Activated naive CD8-positive, alpha-beta T cell treated with anti-CD3 and anti-CD28 coated beads, Interleukin-2, amount 10 ng/mL, durations not matched to agents 7 days and 5 days (primary cell): ENCODE measurements around the gene CTIF. TPM values are rescaled to one million over a fixed set of nuclear protein-coding genes. Genes with fewer than 3 reads are reported as not detected.
A peak's percentile ranks its signal among the peaks of the same experiment; 100 is the strongest.

ENCODE experiments used
- ATAC-seq: fragments of 150-1000 bp; cut with Tn5 transposase; one replicate; pipeline ENCODE4 v1.10.0; 2021; ENCODE audit warnings: low read depth, moderate library complexity
- POLR2A ChIA-PET: fragments of 350-600 bp; sonication (Branson Sonifier 250); formaldehyde crosslinking; loops from one replicate; lab custom pipeline; 2021; ENCODE audit warnings: antibody characterized with exemption; lab: Charles Lee
- DNase-seq: peaks from one replicate; pipeline ENCODE4 v3.0.0; 2021
- H3K27ac Mint-ChIP-seq: one replicate; pipeline ENCODE4 v1.8.0; 2022; ENCODE audit warnings: mild to moderate bottlenecking, mixed read lengths
- H3K27me3 Mint-ChIP-seq: one replicate; pipeline ENCODE4 v1.8.0; 2022; ENCODE audit warnings: mild to moderate bottlenecking, moderate library complexity, mixed read lengths
- H3K36me3 Mint-ChIP-seq: one replicate; pipeline ENCODE4 v1.8.0; 2021; ENCODE audit warnings: mild to moderate bottlenecking, mixed read lengths
- H3K4me1 Mint-ChIP-seq: one replicate; pipeline ENCODE4 v1.8.0; 2021; ENCODE audit warnings: mixed read lengths
- H3K4me3 Mint-ChIP-seq: one replicate; pipeline ENCODE4 v1.8.0; 2022; ENCODE audit warnings: mild to moderate bottlenecking, moderate library complexity, mixed read lengths
- H3K9me3 Mint-ChIP-seq: one replicate; pipeline ENCODE4 v1.8.0; 2021; ENCODE audit warnings: mixed read lengths
- total RNA-seq, 2 experiments: library from RNA; stranded (reverse); gene quantifications; one replicate each; pipeline ENCODE4 v1.2.3, GENCODE V29; 2021

CTIF gene
- total RNA-seq, 2 experiments from 2014 or later = 2.4 to 3.0 TPM

- Mint-ChIP-seq H3K4me3 (peak overlapping the region; percentile 49), H3K4me1 (peaks cover 40% of the 10 kb centered on the region), H3K9me3 (no peaks in the 10 kb centered on the region), H3K36me3 (no peaks in the 10 kb centered on the region), H3K27me3 (no peaks in the 10 kb centered on the region), H3K27ac (peak overlapping the region; percentile 9)
- DNase-seq (no peak), ATAC-seq (peak; percentile 25)
- POLR2A ChIA-PET = interaction anchor here (1.3 kb wide), 1 partner anchor 10 kb away, joined by 7 read pairs; no protein-coding TSS in a partner anchor
Observed at GRCh38 chr18:48852292-48852691, 313.5 kb downstream of the CTIF start.

- H3K27me3 Mint-ChIP-seq = no peaks in the 10 kb centered on the region
- ATAC-seq (peak; percentile 11), DNase-seq (no peak)
- no peaks in the 10 kb centered on the region for H3K9me3 Mint-ChIP-seq
- peak overlapping the region; percentile 49 for H3K4me3 Mint-ChIP-seq
- H3K27ac Mint-ChIP-seq = peak overlapping the region; percentile 69
- no peaks in the 10 kb centered on the region for H3K36me3 Mint-ChIP-seq
- H3K4me1 Mint-ChIP-seq = peaks cover 40% of the 10 kb centered on the region
- POLR2A ChIA-PET = no interaction called here
Observed at GRCh38 chr18:48852794-48853193, 314.0 kb downstream of the CTIF start.

GRCh38 chr18:48853588-48853987, 314.8 kb downstream of the CTIF start:
- POLR2A ChIA-PET = no interaction called here
- H3K27me3 Mint-ChIP-seq = no peaks in the 10 kb centered on the region
- H3K9me3 Mint-ChIP-seq = no peaks in the 10 kb centered on the region
- H3K4me3 Mint-ChIP-seq = no peak overlapping the region
- H3K36me3 Mint-ChIP-seq = no peaks in the 10 kb centered on the region
- ATAC-seq (no peak), DNase-seq (no peak)
- H3K4me1 Mint-ChIP-seq = peaks cover 38% of the 10 kb centered on the region
- no peak overlapping the region for H3K27ac Mint-ChIP-seq

GRCh38 chr18:48854780-48855179, 315.9 kb downstream of the CTIF start:
- DNase-seq = no peak
- H3K27ac Mint-ChIP-seq = no peak overlapping the region
- H3K4me3 Mint-ChIP-seq = no peak overlapping the region
- ATAC-seq = no peak
- POLR2A ChIA-PET = no interaction called here
- peaks cover 38% of the 10 kb centered on the region for H3K4me1 Mint-ChIP-seq
- no peaks in the 10 kb centered on the region for H3K27me3 Mint-ChIP-seq
- H3K36me3 Mint-ChIP-seq = no peaks in the 10 kb centered on the region
- no peaks in the 10 kb centered on the region for H3K9me3 Mint-ChIP-seq

- POLR2A ChIA-PET = no interaction called here
- DNase-seq (no peak), ATAC-seq (peak; percentile 41)
- Mint-ChIP-seq H3K4me3 (no peak overlapping the region), H3K4me1 (peaks cover 38% of the 10 kb centered on the region), H3K36me3 (no peaks in the 10 kb centered on the region), H3K9me3 (no peaks in the 10 kb centered on the region), H3K27me3 (no peaks in the 10 kb centered on the region), H3K27ac (peak overlapping the region; percentile 71)
Observed at GRCh38 chr18:48855422-48856377, 316.9 kb downstream of the CTIF start.

GRCh38 chr18:48857023-48857694, 318.3 kb downstream of the CTIF start:
- DNase-seq (no peak), ATAC-seq (no peak)
- Mint-ChIP-seq H3K9me3 (no peaks in the 10 kb centered on the region), H3K27me3 (no peaks in the 10 kb centered on the region), H3K4me1 (peaks cover 34% of the 10 kb centered on the region), H3K4me3 (no peak overlapping the region), H3K36me3 (no peaks in the 10 kb centered on the region), H3K27ac (no peak overlapping the region)
- POLR2A ChIA-PET = interaction anchor here (1.4 kb wide), 1 partner anchor 10 kb away, joined by 4 read pairs; no protein-coding TSS in a partner anchor

- ATAC-seq (no peak), DNase-seq (no peak)
- POLR2A ChIA-PET = no interaction called here
- peaks cover 20% of the 10 kb centered on the region for H3K4me1 Mint-ChIP-seq
- H3K27me3 Mint-ChIP-seq = no peaks in the 10 kb centered on the region
- H3K4me3 Mint-ChIP-seq = no peak overlapping the region
- H3K36me3 Mint-ChIP-seq = peaks cover 1% of the 10 kb centered on the region
- peaks cover 1% of the 10 kb centered on the region for H3K9me3 Mint-ChIP-seq
- H3K27ac Mint-ChIP-seq = no peak overlapping the region
Observed at GRCh38 chr18:48858676-48859075, 319.8 kb downstream of the CTIF start.

- ATAC-seq = no peak
- Mint-ChIP-seq H3K4me1 (peaks cover 17% of the 10 kb centered on the region), H3K27ac (no peak overlapping the region), H3K36me3 (peaks cover 3% of the 10 kb centered on the region), H3K4me3 (no peak overlapping the region), H3K27me3 (no peaks in the 10 kb centered on the region), H3K9me3 (peaks cover 3% of the 10 kb centered on the region)
- DNase-seq = no peak
- POLR2A ChIA-PET = interaction anchor here (0.6 kb wide), 1 partner anchor 350 kb away, joined by 4 read pairs; no protein-coding TSS in a partner anchor
Observed at GRCh38 chr18:48859311-48860268, 320.8 kb downstream of the CTIF start.

GRCh38 chr18:48860269-48861180, 321.7 kb downstream of the CTIF start:
- H3K9me3 Mint-ChIP-seq = peaks cover 3% of the 10 kb centered on the region
- peaks cover 8% of the 10 kb centered on the region for H3K4me1 Mint-ChIP-seq
- H3K27ac Mint-ChIP-seq = no peak overlapping the region
- ATAC-seq (no peak), DNase-seq (no peak)
- POLR2A ChIA-PET = interaction anchor here (0.6 kb wide), 1 partner anchor 349 kb away, joined by 4 read pairs; no protein-coding TSS in a partner anchor
- peaks cover 3% of the 10 kb centered on the region for H3K36me3 Mint-ChIP-seq
- H3K4me3 Mint-ChIP-seq = no peak overlapping the region
- no peaks in the 10 kb centered on the region for H3K27me3 Mint-ChIP-seq

GRCh38 chr18:48861181-48861708, 322.4 kb downstream of the CTIF start:
- Mint-ChIP-seq H3K27ac (no peak overlapping the region), H3K36me3 (peaks cover 3% of the 10 kb centered on the region), H3K9me3 (peaks cover 3% of the 10 kb centered on the region), H3K4me1 (peaks cover 2% of the 10 kb centered on the region), H3K4me3 (no peak overlapping the region), H3K27me3 (no peaks in the 10 kb centered on the region)
- POLR2A ChIA-PET = no interaction called here
- no peak for ATAC-seq
- DNase-seq = no peak

GRCh38 chr18:48862132-48862531, 323.3 kb downstream of the CTIF start:
- H3K4me1 Mint-ChIP-seq = peaks cover 2% of the 10 kb centered on the region
- DNase-seq = no peak
- peaks cover 3% of the 10 kb centered on the region for H3K36me3 Mint-ChIP-seq
- POLR2A ChIA-PET = no interaction called here
- H3K9me3 Mint-ChIP-seq = peaks cover 3% of the 10 kb centered on the region
- H3K27me3 Mint-ChIP-seq = no peaks in the 10 kb centered on the region
- no peak overlapping the region for H3K4me3 Mint-ChIP-seq
- ATAC-seq = no peak
- no peak overlapping the region for H3K27ac Mint-ChIP-seq
